HL-60 (cell line): ENCODE results near the gene NSL1.

Experiments
- GABPA ChIP-seq: IDR thresholded peaks from 2 replicates; pipeline ENCODE4 v1.6.1; 2012; ENCODE audit warnings: low read depth
- POLR2AphosphoS5 ChIP-seq: IDR thresholded peaks from 2 replicates; pipeline ENCODE4 v1.6.1; 2012; ENCODE audit warnings: low read depth
- TF ChIP-seq, protein P1 (sequence below): IDR thresholded peaks from one replicate; pipeline ENCODE4 v1.5.1; 2011; ENCODE audit warnings: low read length, control low read depth, inconsistent platforms; ENCODE audit not compliant: insufficient read depth
- TF ChIP-seq, protein P2 (sequence below): IDR thresholded peaks from 2 replicates; pipeline ENCODE4 v1.6.1; 2012; ENCODE audit warnings: low read depth; ENCODE audit not compliant: insufficient replicate concordance

DNA sequence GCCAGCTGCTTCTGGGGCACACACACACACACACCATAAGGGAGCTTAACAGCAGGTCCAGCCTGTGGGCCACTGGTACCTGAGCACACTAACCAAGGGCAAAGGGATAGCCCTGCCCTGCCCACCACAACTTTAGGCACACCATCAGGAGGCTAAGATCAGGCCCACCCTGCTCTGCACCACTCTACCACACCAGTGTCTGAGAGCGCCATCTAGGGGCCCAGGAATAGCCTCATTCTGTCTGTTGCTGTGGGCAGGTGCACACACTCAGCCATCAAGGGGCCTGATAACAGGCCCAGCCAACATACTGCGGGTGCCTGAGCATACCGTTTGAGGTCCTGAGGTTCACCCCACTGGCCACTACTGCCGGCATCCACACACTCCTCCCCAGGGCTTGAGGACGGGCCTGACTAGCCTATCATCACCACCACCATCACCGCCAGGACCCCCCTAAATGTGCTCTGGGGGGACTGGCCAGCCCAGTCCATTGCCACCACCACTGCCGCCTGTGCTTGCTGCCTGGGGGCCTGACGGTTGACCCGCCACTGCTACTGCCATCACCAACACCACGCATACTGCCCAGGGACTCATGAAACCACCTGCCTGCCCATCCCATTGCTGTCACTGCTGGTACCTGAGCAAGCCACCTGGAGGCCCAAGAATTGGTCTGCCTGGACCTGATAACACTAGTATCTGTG, 31.3 kb downstream of the NSL1 start:
- TF ChIP-seq, protein P1, sequence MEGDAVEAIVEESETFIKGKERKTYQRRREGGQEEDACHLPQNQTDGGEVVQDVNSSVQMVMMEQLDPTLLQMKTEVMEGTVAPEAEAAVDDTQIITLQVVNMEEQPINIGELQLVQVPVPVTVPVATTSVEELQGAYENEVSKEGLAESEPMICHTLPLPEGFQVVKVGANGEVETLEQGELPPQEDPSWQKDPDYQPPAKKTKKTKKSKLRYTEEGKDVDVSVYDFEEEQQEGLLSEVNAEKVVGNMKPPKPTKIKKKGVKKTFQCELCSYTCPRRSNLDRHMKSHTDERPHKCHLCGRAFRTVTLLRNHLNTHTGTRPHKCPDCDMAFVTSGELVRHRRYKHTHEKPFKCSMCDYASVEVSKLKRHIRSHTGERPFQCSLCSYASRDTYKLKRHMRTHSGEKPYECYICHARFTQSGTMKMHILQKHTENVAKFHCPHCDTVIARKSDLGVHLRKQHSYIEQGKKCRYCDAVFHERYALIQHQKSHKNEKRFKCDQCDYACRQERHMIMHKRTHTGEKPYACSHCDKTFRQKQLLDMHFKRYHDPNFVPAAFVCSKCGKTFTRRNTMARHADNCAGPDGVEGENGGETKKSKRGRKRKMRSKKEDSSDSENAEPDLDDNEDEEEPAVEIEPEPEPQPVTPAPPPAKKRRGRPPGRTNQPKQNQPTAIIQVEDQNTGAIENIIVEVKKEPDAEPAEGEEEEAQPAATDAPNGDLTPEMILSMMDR = peak; percentile 35
- TF ChIP-seq, protein P2, sequence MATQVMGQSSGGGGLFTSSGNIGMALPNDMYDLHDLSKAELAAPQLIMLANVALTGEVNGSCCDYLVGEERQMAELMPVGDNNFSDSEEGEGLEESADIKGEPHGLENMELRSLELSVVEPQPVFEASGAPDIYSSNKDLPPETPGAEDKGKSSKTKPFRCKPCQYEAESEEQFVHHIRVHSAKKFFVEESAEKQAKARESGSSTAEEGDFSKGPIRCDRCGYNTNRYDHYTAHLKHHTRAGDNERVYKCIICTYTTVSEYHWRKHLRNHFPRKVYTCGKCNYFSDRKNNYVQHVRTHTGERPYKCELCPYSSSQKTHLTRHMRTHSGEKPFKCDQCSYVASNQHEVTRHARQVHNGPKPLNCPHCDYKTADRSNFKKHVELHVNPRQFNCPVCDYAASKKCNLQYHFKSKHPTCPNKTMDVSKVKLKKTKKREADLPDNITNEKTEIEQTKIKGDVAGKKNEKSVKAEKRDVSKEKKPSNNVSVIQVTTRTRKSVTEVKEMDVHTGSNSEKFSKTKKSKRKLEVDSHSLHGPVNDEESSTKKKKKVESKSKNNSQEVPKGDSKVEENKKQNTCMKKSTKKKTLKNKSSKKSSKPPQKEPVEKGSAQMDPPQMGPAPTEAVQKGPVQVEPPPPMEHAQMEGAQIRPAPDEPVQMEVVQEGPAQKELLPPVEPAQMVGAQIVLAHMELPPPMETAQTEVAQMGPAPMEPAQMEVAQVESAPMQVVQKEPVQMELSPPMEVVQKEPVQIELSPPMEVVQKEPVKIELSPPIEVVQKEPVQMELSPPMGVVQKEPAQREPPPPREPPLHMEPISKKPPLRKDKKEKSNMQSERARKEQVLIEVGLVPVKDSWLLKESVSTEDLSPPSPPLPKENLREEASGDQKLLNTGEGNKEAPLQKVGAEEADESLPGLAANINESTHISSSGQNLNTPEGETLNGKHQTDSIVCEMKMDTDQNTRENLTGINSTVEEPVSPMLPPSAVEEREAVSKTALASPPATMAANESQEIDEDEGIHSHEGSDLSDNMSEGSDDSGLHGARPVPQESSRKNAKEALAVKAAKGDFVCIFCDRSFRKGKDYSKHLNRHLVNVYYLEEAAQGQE = no peak
- TF ChIP-seq POLR2AphosphoS5 (no peak), GABPA (no peak)
